Retina (tissue), 1 donor: ENCODE results near the gene BZW1.

Source experiments
- DNase-seq: peaks from one replicate; pipeline ENCODE4 v3.0.0-alpha.2; 2016

Gene BZW1

DNA sequence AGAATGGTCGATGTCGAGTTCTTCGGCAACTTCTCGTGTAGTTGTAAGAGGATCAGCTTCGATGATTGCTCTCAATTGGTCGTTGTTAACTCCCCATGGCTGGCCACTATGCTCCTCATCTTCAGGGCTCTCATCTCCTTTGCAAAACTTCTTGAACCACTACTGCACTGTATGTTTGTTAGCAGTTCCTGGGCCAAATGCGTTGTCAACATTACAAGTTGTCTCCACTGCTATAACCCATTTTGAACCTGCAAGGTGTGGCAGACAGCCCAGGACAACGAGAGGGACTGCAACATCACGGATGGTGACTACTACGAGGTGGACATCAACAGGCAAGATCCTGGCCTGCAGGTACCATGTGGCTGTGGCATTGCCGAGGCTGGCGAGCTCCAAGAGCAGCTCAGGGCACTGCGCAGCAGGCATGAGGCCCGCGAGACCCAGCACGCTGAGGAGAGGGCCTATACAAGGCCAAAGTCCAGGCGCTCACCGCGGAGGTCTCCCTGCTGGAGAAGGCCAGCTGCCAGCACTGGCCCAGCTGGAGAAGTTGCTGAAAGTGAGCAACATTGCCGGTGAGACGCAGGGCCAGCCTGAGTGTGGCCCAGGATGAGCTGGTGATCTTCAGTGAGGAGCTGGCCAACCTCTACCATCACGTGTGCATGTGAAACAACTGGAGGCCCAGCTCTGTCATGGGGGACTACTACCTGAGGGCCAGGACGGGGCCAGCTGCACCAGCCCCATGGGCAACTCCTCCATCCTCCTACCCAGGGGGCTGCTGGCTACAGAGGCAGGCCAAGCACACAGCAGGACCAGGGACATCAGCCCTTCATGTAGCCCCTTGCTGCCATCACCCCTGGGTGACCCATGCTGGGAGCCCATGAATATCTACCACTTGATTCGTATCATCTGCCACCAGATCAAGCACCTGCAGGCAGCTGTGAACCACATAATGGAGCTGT lies 32.6 kb downstream of the BZW1 start:
- DNase-seq, result no peak

DNA sequence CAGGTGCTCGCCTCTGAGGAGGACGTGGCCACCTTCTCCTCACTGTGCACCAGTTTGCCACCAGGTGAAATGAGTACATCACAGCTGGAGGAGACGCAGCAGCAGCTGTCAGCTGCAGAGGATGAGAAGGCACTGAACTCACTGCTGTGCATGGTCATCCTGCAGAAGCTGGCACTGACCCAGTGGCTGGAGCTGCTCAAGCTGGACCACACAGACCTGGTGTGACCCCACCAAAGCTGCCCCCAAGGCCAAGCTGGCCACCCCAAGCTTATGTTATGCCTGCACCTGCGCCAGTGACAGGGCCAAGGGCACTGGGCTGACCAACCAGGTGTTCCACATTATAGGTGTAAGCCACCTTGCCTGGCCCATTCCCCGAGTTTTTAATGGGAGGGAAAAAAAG lies 33.5 kb downstream of the BZW1 start:
- DNase-seq, result no peak

DNA sequence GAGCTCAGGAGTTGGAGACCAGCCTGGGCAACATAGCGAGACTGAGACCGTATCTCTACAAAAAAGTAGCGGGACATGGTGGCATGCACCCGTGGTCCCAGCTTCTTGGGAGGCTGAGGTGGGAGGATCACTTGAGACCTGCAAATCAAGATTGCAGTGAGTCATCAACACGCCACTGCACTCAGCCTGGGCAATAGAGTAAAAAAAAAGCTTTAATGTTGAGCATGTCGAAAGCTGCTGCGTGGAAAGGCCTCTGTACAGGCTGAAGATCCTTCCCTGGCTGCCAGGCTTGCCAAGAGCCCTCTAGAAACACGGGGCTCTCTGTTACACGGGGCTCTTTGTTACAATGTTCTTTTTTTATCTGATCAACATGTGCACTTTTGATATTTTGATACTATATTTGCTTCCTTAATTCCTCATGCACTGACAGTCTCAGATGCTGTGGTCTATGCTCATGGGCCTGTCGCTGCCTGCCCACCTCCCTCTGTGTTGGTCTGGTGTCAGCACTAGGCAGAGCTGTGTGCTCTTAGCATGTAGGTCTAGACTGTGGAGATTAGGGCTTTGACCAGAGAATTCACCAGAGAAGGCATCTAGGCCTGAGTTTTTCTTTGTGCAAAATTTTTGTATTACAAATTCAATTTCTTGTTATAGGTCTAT lies 34.1 kb downstream of the BZW1 start:
- DNase-seq, result no peak

DNA sequence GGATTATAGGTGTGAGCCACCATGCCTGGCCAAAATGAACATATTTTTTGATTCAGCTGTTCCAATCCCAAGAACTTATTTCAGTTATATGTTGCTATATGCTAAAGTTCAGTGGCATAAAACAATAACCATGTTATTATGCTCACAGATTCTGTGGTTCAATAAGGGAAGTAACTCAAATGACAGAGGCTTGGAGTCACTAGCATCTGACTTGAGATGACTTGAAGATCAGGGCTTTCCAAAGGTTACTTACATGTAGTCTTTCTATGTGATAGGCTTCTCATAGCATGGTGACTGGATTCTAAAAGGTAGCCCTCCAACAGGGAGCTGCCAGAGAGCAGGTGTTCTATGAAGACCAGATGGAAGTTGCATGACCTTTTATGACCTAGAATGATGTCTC lies 35.6 kb downstream of the BZW1 start:
- no peak for DNase-seq

DNA sequence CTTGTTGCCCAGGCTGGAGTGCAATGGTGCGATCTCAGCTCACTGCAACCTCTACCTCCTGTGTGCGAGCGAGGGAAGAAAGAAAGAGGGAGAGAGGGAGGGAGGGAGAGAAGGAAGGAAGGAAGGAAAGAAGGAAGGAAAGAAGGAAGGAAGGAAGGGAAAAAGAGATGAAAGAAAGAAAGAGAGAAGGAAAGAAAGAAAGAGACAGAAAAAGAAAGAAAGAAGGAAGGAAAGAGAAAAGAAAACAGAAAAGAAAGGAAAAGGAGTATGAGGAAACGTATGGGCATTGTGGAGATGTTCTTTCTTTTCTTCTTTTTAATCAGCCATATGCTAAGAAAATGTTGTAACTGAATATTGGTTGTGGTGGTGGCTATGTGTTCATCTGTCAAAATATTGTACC lies 36.2 kb downstream of the BZW1 start:
- DNase-seq, result no peak

DNA sequence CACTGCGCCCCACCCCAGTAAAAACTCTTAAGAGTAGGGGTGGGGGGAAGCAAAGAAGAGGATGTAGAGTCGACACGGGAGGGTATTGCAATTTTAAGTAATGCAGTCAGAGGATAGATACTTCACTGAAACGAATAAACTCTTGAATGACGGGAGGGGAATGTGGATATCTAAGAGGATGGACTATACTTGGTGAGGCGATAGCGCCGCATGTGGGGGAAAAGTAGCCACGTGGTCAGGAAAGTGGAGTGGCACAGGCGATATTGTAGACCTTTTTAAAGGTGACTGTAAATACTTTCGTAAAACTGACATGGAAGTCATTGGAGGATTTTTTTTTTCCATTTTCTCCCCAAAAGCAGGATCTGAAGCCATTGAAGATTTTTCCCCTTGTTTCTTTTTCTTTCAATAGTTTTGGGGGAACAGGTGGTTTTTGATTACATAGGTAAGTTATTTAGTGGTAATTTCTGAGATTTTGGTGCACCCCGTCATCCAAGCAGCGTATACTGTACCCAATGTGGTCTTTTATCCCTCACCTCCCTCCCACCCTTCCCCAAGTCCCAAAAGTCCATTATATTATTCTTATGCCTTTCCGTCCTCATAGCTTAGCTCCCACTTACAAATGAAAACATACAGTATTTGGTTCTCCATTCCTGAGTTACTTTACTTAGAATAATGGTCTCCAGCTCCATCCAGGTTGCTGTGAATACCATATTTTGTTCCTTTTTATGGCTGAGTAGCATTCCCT lies 39.0 kb downstream of the BZW1 start:
- DNase-seq, result no peak

DNA sequence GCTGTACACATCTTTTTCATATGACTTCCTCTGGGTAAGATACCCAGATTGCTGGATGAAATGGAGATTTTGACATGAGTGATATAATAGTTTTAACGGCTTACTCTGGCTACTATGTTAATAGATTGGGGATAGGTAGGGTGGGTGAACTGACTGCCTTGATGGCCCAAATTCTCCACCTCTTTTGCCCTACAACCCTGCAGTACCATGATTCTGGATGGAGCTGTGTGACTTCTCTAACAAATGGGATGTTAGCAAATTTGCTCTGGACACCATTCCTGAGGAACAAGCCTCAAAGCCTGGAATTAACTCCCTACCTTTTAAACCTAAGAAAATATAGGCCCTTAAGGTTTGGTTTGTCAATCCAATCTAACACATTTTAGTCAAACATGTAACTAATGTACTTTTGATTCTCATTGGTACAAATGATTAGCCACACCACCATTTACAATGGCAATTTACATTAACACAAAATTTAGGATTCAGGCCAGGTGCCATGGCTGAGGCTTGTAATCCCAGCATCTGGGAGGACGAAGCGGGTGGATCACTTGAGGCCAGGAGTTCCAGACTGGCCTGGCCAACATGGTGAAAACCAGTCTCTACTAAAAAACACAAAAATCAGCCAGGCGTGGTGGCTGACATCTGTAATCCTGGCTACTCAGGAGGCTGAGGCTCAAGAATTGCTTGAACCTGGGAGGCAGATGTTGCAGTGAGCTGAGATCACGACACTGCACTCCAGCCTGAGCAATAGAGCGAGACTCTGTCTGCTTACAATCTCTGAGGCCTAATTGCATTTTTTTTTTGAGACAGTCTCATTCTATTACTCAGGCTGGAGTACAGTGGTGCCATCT lies 39.9 kb downstream of the BZW1 start:
- DNase-seq, result no peak

DNA sequence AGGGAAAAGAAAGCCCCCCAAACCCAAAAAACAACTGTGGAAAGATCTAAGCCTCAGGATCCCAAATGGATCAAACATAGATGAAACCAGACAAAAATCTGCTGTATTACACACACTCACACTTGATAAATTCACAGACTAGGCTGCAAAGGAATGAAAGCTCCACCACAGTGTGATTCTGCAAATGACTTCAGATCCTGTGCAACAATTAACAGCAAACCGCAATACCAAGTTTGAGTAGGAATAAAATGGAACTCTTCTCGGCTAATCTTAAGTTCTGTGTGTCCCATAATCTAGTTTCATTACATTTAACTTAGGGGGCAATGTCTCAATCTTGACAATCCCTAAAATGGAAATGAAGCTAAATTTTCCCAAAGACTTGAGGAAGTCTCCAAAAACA lies 40.9 kb downstream of the BZW1 start:
- no peak for DNase-seq

DNA sequence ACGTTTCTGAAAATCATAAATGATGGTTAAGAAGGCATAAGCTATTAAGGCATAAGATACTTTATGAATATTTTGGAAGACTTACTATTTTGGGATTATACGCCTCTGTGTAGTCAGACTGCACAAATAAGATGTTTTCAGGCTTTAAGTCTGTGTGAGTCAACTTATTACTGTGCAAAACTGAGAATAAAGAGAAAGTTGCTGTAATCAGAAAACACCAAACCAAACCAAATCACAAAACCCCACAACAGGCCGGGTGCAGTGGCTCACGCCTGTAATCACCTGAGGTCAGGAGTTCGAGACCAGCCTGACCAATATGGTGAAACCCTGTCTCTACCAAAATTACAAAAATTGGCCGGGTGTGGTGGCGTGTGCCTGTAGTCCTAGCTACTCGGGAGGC lies 45.1 kb downstream of the BZW1 start:
- no peak for DNase-seq

DNA sequence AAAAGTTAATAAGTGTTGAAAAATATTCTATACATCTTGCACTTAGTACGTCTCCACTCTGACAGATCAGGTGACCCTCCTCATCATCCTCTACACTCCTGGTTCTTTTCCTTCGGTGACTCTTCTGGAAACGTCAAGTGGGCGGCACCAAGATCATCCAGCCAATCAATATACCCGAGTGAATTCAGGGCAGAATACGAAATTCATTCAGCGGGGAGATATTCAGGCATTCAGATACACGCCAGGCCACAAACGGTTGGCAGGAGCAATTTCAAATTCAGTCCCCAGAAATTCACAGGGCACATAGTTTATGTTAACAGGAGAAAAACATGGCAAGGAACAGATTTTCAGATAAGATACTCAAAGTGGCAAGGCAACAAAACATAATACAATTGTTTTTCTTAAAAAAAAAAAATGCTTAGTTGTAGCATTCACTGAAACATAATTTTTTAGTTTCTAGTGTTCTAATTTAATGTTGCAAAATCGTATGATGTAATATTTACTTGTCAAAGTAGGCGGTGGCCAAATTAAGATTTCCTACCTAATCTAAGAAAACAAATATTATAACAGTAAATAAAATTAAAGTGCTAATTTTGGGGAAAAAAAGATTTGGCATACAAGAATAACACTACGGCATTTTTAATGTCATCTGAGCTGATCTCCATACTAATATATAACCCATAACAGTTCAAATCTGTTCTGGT lies 48.5 kb downstream of the BZW1 start:
- no peak for DNase-seq

DNA sequence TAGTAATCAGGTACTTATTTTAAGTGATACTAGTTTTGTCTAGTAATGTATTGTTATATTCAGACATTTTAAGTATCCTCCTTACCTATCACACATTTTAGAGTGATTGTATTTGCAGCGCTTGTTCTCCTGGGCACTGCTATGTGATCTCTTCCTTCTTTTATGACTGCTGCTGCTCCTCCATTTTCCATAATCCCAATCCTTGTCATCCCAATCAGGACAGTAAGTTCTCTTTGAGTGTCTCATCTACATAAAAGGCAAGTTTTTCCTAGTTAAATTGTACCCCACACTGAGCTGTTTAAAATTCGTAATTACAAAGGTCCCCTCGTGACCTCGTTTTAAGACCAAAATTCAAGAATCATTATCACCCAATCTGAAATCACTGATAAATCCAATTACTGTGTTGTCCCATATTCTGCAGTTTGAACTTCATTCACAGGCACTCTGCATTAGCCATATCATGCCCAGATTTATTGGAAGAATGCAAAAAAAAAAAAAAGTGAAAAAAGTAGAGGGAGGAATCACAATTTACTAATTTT lies 50.0 kb downstream of the BZW1 start:
- DNase-seq, result no peak

DNA sequence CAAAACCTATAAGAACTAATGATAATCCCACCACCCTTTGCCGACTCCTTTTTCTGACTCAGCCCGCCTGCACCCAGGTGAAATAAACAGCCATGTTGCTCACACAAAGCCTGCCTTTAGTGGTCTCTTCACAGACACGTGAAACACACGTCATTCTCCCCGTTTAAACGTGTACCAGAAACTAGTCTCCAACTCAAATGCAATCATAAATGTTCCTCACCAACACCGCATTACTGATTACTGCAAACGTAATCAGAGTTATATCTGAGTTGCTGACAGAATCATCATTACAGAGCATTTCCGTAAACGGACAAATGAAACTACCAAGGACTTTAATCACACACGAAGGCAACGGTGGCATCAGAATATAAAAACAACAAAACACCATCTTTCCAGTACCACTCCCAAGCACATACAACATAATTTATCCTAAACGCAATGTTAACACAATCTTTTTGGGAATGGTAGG lies 50.9 kb downstream of the BZW1 start:
- peak; percentile 60 for DNase-seq

DNA sequence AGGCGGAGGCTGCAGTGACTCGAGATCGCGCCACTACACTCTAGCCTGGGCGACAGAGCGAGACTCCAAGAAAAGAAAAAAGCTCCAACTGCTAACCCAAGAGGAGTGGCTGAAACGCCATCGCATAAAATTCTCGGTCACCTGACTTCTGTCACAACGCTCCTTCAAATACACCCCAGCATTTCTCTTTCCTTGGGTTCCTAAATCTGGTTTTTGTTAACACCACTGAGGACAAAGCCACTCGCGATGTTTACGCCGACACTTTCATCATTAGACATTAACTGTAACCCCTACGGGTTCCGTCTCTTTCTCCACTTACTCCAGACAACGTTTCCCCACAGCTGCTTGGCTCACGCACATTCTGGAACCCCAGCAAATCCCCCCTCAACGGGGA lies 52.1 kb downstream of the BZW1 start:
- DNase-seq, result no peak

DNA sequence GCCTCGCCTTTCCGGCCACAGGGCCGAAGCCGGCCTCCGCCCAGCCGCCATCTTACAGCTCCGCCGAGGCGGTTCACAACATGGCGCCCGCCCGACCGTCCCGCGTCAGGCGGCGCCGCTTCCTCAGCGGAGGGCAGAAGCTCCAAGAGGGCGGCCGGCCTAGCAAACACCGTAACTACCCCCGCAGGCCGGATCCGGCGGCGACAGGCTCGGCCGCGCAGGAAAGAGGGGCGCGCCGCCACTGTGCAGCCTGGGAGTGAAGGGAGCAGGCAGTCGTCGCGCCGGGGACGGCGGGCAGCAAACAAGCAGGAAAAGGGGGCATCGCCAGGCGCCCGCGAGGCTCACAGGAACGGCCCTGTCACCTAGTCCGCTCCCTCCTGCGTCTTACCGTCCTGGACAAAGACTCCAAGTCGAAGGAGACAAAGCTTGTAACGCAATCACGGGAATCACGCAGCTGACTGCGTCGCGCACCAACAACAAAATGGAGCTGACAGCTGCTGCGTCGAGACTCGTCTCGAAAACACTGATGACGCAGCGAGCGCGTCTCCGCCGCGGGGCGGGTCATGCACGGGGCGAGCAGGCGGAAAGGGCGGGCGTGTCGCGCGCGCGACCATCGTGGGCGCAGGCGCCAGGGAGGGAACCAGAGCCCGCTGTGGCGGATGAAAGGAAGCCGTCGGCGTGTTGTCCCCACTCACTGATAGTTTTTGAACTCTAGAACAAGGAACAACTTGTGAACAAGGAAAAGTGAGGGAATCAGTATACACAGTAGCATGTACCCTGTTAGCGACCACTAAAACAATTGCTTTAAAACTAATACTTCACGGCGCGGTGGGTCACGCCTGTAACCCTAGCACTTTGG lies 52.7 kb downstream of the BZW1 start, which contains the start of gene CLK1:
Gene CLK1, minus strand, starts transcription at position 483 of the 859 bp plus-strand sequence. CDS start 2,796 bp downstream, outside the sequence.
- peak; percentile 98 for DNase-seq

DNA sequence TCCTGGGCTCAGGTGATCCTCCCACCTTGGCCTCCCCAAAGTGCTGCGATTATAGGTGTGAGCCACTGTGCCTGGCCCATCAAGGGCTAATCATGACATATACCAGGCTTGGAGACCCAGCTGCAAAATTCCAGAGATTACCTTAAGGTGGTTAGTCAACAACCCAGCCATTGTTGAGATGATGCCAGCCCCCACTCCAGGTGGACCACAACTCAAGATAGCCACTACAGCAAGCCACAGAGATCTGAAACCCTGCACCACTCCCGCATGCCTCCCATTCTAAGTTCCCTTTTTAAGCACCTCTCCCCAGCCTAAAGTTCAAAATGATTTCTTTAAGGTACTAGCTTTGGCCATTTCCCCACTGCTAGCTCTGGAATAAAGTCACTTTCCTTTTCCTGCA lies 57.3 kb downstream of the BZW1 start:
- no peak for DNase-seq

DNA sequence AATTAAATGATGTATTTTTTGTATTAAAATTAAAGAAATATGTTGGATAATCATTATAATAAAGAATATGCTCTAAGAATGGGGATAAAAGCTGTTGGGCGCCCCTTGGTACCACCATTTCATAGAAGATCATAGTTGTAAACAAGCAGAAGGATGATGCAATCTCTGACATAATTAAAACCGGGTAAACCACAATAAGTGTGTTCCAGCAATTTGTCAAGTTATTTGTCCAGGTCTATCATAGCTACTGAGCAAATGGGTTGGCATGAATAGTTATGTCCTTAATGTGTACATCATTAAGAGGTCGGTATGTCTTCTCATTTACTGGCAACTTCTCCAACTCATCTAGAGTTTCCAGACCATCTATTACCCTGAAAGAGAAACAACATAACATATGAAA lies 59.4 kb downstream of the BZW1 start:
- no peak for DNase-seq

DNA sequence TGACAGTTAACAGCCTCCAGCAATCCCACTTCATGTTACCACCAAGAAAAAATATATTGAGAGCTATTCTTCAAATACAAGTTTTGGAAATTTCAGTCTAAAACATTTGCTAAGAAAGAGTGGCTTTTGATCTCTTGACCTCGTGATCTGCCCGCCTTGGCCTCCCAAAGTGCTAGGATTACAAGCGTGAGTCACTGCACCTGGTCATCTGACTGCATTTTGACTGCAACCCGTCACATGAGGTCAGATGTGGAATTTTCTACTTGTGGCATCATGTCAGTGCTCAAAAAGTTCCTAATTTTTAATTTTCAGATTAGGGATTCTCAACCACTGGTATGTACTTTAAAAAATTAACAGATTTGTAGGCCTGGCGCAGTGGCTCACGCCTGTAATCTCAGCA lies 61.9 kb downstream of the BZW1 start:
- DNase-seq, result no peak
